Vagina (tissue), 2 donors: ENCODE data around the gene MYG1.

Experiments used
- POLR2A ChIP-seq, 2 donors: fragments of 450-650 bp; IDR thresholded peaks; one replicate each; pipeline ENCODE4 v1.6.1; 2017; ENCODE audit warnings: antibody characterized with exemption in 2 of 2, mild to moderate bottlenecking in 2 of 2, moderate library complexity in 2 of 2
- TF ChIP-seq, protein P1 (sequence below), 3 experiments: fragments of 450-650 bp in 2 of 3; fragments of 200-600 bp in 1 of 3; sonication (generic) in 1 of 3; IDR thresholded peaks; one replicate each; pipeline ENCODE4 v1.5.1; 2017 to 2019; ENCODE audit warnings: antibody characterized with exemption in 3 of 3, mild to moderate bottlenecking in 2 of 3, moderate library complexity in 2 of 3

- TF ChIP-seq, protein P1, sequence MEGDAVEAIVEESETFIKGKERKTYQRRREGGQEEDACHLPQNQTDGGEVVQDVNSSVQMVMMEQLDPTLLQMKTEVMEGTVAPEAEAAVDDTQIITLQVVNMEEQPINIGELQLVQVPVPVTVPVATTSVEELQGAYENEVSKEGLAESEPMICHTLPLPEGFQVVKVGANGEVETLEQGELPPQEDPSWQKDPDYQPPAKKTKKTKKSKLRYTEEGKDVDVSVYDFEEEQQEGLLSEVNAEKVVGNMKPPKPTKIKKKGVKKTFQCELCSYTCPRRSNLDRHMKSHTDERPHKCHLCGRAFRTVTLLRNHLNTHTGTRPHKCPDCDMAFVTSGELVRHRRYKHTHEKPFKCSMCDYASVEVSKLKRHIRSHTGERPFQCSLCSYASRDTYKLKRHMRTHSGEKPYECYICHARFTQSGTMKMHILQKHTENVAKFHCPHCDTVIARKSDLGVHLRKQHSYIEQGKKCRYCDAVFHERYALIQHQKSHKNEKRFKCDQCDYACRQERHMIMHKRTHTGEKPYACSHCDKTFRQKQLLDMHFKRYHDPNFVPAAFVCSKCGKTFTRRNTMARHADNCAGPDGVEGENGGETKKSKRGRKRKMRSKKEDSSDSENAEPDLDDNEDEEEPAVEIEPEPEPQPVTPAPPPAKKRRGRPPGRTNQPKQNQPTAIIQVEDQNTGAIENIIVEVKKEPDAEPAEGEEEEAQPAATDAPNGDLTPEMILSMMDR (IDR thresholded peaks at IDR 0.05): no peak
- TF ChIP-seq POLR2A (IDR thresholded peaks at IDR 0.05): no peak
These were observed 39.6 kb upstream of the MYG1 start for GRCh38 chr12:53259891-53260290.
